Effector CD8-positive, alpha-beta T cell (primary cell): ENCODE data around the gene WDR38.

Source experiments
- DNase-seq: peaks from one replicate; lab custom pipeline; 2025; lab: John Stamatoyannopoulos, UW

WDR38 gene

DNA sequence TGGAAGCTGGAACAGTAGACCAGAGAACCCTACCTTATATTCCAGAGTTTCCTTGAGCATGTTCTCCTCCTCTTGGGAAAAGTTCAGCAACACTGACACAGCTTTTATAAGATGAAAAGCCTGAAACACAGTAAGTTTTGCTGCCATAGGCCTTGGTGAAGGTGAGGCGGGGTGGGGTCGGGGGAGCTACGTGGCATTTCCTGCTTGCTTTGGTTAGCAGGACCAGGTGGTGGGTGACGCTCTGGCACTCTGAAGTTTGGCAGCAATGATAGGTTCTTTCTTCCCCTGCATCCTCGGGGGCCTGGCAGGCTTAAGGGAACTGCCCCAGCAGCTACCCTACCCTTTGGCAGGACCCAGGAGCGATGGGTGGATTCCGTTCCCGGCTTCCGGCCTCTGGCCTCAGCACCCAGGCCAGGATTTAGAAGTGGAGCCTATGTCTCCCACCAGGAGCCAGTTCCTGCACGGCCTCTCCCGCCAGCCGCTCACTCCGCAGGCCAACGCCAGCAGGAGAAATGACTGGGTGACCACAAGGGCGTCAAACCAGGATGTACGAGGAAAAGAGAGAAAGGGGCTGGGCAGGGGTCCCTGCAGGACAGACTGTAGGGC lies 28.0 kb downstream of the WDR38 start:
- DNase-seq, result no peak

- DNase-seq, result no peak
Measured at GRCh38 chr9:124882231-124882630, 29.0 kb downstream of the WDR38 start.

GRCh38 chr9:124884376-124884775 lies 31.1 kb downstream of the WDR38 start:
- no peak for DNase-seq

DNA sequence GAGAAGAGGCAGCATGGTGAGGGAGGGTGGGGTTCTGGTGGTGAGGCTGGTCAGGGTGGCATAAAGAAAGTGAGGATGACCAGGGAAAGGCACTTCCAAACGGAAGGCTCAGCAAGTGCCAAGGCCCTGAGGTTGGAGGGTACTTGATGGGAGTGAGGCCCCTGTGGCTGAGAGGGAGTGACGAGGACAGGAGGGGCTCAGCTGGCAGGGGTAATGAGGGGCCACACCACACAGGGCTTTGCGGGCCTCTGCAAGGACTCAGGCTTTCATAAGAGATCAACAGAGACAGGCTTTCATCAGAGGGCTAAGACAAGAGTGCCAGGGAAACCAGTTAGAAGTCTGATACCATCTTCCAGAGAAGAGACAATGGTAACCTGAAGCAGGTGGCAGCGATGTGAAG lies 32.3 kb downstream of the WDR38 start:
- DNase-seq, result no peak

DNA sequence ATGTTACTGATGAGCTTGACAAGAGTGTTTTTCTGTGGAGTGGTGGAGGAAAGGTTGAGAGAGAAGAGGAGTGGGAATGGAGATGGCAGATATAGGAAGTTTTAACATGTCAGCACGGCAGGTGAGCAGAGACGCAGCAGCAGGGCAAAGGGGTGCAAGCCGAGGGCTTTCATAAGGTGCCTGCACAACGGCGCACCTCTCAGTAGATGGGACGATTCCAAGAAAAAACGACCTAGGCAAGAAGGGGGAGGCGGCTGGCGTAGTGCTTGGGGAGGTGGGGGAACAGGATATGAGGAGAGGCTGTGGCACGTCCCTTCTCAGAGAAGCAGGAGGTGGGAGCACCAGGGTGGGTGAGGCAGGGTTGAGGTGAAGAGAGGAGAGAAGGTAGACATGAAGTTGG lies 33.2 kb downstream of the WDR38 start:
- DNase-seq, result no peak

DNA sequence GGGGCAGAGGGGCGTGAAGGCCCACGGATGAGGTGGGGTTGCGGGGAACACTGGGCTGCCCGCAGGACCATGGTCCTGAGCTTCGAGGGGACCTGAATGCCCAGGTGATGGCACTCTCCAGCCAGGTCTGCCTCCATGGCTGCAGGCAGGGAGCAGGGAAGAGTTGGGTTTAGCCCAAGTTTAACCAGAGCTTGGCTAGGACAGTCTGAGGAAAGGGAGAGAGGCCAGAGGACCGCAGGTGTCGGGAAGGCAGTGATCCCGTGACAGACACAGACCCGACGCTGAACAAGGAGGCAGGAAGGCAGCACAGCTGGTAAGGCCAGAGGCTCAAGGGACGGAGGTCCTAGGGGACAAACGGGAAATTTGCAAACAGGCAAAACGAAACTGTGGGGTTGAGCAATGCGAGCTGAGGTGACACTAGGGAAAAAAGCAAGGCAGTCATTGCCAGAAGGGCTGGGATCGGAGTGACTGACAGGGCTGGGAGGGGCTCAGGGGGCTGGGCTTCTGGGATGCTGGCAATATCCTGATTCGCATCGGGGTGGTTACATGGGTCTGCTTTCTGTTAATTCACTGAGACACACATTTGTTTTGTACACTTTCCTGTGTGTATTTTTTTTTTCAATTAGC lies 33.7 kb downstream of the WDR38 start:
- DNase-seq, result no peak

DNA sequence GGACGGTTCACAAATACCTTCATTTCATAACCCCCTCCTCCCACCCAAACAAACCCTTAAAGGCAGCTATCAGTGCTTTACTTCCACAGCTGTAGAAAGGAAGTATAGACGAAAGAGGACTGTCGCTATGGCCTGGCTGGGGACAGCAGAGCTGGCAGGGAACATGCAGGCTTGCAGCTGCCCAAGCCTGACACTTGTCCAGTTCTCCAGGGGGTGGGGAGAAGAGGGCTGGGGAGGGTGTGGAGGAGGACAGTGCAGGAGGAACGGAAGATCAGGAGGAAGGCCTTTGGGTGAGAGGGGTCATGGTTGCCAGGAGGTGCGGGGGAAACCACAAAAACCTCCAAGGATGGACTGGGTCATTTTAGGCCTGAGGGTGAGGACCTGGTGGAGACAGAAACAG lies 34.6 kb downstream of the WDR38 start:
- DNase-seq, result no peak

GRCh38 chr9:124889006-124889405 lies 35.7 kb downstream of the WDR38 start:
- DNase-seq, result no peak

GRCh38 chr9:124890179-124890578 lies 36.9 kb downstream of the WDR38 start:
- DNase-seq, result no peak

- no peak for DNase-seq
Measured at GRCh38 chr9:124894035-124894740, 40.9 kb downstream of the WDR38 start.

DNA sequence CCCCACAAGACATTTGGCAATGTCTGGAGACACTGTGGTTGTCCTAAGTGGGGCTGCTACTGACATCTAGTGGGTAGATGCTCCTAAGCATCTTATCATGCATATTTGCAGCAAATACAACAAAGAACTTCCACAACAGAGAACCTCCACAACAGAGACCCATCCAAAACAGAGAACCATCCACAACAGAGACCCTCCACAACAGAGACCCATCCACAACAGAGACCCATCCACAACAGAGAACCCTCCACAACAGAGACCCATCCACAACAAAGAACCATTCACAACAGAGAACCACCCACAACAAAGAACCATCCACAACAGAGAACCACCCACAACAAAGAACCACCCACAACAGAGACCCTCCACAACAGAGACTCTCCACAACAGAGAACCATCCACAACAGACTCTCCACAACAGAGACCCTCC lies 41.5 kb downstream of the WDR38 start:
- DNase-seq, result peak; percentile 42

DNA sequence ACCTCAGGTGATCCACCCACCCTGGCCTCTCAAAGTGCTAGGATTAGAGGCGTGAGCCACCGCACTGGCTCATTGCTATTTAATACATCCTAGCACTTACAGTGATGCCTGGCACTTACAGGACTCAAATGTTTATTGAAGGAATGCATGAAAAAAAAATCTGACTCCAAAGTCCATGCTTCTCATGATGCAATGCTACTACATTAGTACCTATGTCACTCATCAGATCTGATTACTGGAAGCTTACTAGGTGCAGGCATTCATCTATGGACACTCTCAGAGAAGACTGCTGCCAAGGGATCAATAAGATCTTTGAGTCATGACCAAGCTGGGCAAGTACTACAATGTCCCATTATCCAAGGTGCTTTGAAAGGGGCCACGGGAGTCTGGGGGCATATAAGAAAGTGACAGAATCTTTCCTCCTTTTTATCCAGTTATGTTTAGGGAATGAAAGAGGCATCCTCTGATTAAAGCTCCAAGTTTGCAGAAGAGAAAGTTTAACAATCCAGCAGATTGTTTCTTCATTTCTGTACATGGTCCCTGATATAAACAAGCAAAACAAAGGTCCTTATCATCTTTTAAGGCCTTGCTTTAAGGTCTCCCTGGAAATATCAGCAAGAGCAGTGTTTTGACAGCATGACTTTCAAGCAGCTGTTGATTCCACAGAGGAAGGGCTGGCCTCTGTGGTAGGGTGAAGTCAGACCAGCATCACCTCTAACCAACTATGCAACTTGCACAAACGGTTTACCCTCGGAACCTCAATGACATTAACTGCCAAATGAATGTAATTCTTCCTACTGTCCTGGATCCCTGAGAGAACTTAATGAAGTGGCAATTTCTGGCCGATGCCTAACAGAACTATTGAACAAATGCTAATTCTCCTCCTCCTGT lies 44.6 kb downstream of the WDR38 start:
- no peak for DNase-seq

- no peak for DNase-seq
Measured at GRCh38 chr9:124899845-124900244, 46.6 kb downstream of the WDR38 start.

DNA sequence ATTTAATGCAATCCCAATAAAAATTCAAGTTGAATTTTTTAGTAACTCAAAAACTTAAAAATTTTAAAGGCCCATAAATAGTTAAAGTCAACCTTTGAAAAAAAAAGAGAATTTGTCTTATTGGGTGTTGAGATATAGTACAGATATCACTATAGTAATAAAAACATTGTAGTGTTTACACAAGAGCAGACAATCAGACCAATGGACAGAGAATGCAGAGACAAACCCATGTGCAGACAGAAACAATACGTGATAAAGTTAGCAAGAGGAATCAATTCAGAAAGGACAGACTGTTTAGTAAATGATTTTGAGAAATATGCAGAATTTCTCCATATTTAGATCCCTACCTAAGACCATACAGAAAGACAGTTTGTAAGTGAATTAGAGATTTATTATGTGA lies 53.7 kb downstream of the WDR38 start:
- DNase-seq, result no peak
